ENCODE data around the gene BAAT.

GRCh38 chr9:101383361-101383760, 1.4 kb downstream of the BAAT start:
- TF ChIP-seq EZH2 (IDR thresholded peaks at IDR 0.05; ENCODE audit: insufficient read depth, poor library complexity, severe bottlenecking) (no peak), EZH2phosphoT487 (IDR thresholded peaks at IDR 0.05; ENCODE audit: insufficient read depth, low read depth) (no peak)
